Testis (tissue), 2 donors: ENCODE results near the gene OTUD3.

Experiments
- POLR2A ChIP-seq: fragments of 450-650 bp; IDR thresholded peaks from one replicate; pipeline ENCODE4 v1.6.1; 2017; ENCODE audit warnings: antibody characterized with exemption, mild to moderate bottlenecking, moderate library complexity
- TF ChIP-seq, protein P1 (sequence below), 3 experiments: fragments of 450-650 bp in 2 of 3; fragments of 200-600 bp in 1 of 3; sonication (generic) in 1 of 3; IDR thresholded peaks; one replicate each; pipeline ENCODE4 v1.5.1; 2016 to 2019; ENCODE audit warnings: antibody characterized with exemption in 3 of 3, mild to moderate bottlenecking in 2 of 3, moderate library complexity in 1 of 3

DNA sequence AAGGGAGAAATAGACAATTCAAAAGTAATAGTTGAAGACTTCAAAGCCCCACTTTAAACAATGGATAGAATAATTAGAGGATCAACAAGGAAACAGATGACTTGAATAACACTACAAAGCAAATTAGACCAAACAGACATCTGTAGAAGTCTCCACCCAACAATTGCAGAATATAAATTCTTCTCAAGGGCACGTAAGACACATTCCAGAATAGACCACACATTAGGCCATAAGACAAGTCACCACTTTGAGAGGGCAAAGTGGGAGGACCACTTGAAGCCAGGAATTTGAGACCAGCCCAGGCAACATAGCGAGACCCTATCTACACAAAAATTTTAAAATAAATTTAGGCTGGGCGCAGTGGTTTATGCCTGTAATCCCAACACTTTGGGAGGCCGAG, 46.6 kb upstream of the OTUD3 start:
- no peak for TF ChIP-seq POLR2A
- TF ChIP-seq, protein P1, sequence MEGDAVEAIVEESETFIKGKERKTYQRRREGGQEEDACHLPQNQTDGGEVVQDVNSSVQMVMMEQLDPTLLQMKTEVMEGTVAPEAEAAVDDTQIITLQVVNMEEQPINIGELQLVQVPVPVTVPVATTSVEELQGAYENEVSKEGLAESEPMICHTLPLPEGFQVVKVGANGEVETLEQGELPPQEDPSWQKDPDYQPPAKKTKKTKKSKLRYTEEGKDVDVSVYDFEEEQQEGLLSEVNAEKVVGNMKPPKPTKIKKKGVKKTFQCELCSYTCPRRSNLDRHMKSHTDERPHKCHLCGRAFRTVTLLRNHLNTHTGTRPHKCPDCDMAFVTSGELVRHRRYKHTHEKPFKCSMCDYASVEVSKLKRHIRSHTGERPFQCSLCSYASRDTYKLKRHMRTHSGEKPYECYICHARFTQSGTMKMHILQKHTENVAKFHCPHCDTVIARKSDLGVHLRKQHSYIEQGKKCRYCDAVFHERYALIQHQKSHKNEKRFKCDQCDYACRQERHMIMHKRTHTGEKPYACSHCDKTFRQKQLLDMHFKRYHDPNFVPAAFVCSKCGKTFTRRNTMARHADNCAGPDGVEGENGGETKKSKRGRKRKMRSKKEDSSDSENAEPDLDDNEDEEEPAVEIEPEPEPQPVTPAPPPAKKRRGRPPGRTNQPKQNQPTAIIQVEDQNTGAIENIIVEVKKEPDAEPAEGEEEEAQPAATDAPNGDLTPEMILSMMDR (IDR thresholded peaks at IDR 0.05), result no peak
